ENCODE results near the gene PSMD11.

- TF ChIP-seq CTCF (IDR thresholded peaks at IDR 0.05) (no peak), POLR2A (IDR thresholded peaks at IDR 0.05) (no peak)
Measured at GRCh38 chr17:32493571-32493970, 49.3 kb downstream of the PSMD11 start.
